Measurements from ENCODE around the gene BRI3.

BRI3 gene

GRCh38 chr7:98280791-98281756, at the start of gene BRI3:
TSS of gene BRI3 (plus strand) at chr7:98281686. CDS start at chr7:98281796, 110 bp downstream.
- DNase-seq (ENCODE audit: low spot score), result peak; percentile 90

GRCh38 chr7:98232263-98232585, 49.3 kb upstream of the BRI3 start:
- DNase-seq (ENCODE audit: low spot score), result no peak

GRCh38 chr7:98232799-98233198, 48.7 kb upstream of the BRI3 start:
- no peak for DNase-seq (ENCODE audit: low spot score)

GRCh38 chr7:98233219-98234070, 48.0 kb upstream of the BRI3 start:
- DNase-seq (ENCODE audit: low spot score), result no peak

- DNase-seq (ENCODE audit: low spot score), result no peak
Measured at GRCh38 chr7:98234429-98235147, 46.9 kb upstream of the BRI3 start.

- DNase-seq (ENCODE audit: low spot score), result no peak
Measured at GRCh38 chr7:98235901-98236300, 45.6 kb upstream of the BRI3 start.

- no peak for DNase-seq (ENCODE audit: low spot score)
Measured at GRCh38 chr7:98236355-98237185, 44.9 kb upstream of the BRI3 start.

- DNase-seq (ENCODE audit: low spot score), result no peak
Measured at GRCh38 chr7:98238076-98238475, 43.4 kb upstream of the BRI3 start.

GRCh38 chr7:98238976-98239375, 42.5 kb upstream of the BRI3 start:
- no peak for DNase-seq (ENCODE audit: low spot score)

- DNase-seq (ENCODE audit: low spot score), result no peak
Measured at GRCh38 chr7:98240961-98241673, 40.4 kb upstream of the BRI3 start.

GRCh38 chr7:98241674-98242241, 39.7 kb upstream of the BRI3 start:
- no peak for DNase-seq (ENCODE audit: low spot score)

GRCh38 chr7:98242342-98242741, 39.1 kb upstream of the BRI3 start:
- no peak for DNase-seq (ENCODE audit: low spot score)

- DNase-seq (ENCODE audit: low spot score), result no peak
Measured at GRCh38 chr7:98242934-98243333, 38.6 kb upstream of the BRI3 start.

- DNase-seq (ENCODE audit: low spot score), result no peak
Measured at GRCh38 chr7:98244871-98245270, 36.6 kb upstream of the BRI3 start.

- DNase-seq (ENCODE audit: low spot score), result no peak
Measured at GRCh38 chr7:98248156-98248555, 33.3 kb upstream of the BRI3 start.

GRCh38 chr7:98249106-98249505, 32.4 kb upstream of the BRI3 start:
- no peak for DNase-seq (ENCODE audit: low spot score)

- DNase-seq (ENCODE audit: low spot score), result peak; percentile 55
Measured at GRCh38 chr7:98250789-98251188, 30.7 kb upstream of the BRI3 start.

- DNase-seq (ENCODE audit: low spot score), result peak; percentile 59
Measured at GRCh38 chr7:98251231-98251600, 30.3 kb upstream of the BRI3 start.

- DNase-seq (ENCODE audit: low spot score), result peak; percentile 86
Measured at GRCh38 chr7:98251601-98252424, 29.7 kb upstream of the BRI3 start, which contains the start of gene TECPR1. TSS of gene TECPR1 (minus strand) at chr7:98252232. CDS start at chr7:98246146, 6,086 bp downstream.

Measured in CD4-positive, alpha-beta T cell treated with Interleukin-2 at 100 ng/mL for 4 hours (primary cell).